NCI-H1694 (cell line): ENCODE data around the gene STYXL1.

Experiments
- DNase-seq: peaks from one replicate; lab custom pipeline; 2025; lab: John Stamatoyannopoulos, UW

The STYXL1 gene

DNA sequence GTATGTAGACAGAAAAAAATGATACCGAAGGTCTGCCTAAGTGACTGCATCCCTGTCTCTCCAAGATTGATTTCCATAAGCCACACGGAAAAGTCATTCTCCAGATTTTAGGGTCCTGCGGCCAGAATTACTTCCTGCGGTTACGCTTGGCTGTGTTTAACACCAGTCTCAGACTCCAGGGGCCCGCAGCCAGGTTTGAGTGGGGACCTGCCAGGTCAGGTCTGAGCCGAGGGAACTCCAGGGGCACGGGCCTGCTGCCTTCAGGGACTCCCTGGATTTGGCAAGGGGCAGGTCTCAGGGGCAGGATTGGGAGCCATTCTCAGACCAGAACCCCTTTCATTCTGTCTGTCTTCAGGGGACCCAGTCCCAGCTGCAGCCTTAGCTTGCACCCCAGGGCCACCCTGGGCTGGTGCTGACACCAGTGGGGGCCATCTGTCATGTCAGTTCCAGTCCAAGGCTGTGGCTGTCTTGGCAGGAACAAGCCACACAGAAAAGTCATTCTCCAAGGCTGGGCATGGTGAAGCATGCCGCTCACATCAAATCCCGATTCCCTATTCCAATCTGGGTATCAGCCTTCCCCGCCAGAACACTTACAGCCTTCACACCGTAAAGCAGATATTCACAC is 92.4 kb downstream of the STYXL1 start:
- DNase-seq: no peak

DNA sequence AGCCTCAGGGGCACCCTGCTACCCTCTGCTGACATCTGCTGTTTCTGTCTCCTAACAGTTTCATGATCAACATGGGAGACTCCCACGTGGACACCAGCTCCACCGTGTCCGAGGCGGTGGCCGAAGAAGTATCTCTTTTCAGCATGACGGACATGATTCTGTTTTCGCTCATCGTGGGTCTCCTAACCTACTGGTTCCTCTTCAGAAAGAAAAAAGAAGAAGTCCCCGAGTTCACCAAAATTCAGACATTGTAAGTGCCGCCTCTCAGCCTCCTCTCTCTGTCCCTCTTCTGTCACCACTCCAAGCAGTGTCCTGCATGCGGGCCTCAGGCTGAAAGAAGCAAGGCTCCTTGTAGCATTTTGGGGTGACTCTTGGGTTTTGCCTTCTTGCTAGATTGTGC is 93.9 kb downstream of the STYXL1 start:
- no peak for DNase-seq

DNA sequence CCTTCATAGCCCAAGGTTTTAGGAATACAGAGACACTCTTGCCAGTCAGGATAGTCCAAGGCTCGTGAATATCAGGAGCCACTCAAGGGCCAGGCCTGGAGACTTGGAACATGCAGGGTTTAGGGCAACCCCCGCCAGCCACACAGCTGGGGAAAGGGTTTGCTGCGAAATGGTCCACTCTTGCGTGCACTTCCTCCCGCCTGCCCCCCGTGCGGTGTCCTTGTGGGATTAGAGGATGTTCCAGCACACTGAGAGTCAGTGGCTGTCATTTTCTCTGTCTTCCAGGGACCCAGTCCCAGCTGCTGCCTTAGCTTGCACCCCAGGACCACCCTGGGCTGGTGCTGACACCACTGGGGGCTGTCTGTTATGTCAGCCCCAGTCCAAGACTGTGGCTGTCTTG is 94.4 kb downstream of the STYXL1 start:
- DNase-seq: no peak

DNA sequence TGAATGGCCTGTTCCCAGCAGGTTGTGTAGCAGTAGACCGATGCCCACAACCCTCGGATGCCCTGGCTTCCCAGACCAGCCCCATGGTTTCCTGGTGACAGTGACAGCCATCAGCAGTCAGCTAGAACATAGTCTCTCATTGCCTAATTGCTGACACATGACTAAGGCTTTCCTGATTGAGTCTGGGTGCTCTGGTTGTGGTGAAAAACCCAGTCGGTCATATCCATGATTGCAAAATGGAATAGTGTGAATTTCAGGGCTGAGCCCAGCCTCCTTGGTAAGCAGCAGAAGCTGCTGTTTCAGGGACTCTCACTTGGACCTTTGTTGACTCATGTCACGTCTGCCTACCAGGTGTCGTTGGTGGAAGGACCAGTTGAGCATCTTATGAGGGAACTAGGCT is 96.3 kb downstream of the STYXL1 start:
- DNase-seq: no peak

DNA sequence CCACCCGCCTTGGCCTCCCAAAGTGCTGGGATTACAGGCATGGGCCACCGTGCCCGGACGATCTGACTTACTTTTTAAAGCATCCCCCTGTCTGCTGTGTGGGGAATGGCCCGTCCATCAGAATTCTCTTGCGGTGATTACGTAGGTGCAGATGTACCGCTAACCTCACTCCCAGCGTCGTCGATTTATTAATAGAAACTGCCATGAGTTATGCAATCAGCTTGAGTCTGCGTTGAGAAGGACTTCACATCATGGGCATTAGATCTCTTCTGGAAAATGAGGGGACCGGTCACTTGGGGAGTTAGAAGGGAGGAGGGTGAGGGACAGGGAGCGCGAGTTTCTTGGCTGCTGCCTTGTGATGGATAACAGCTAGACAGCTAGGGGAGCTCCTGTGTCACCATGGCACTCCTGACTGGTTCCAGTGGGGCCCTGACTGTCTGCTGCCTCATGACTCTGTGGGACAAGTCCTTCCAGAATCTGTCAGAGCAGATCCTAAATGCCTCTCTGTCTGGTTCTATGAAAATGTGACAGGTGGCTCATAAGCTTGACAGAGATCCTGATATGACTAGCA is 97.6 kb downstream of the STYXL1 start:
- no peak for DNase-seq

DNA sequence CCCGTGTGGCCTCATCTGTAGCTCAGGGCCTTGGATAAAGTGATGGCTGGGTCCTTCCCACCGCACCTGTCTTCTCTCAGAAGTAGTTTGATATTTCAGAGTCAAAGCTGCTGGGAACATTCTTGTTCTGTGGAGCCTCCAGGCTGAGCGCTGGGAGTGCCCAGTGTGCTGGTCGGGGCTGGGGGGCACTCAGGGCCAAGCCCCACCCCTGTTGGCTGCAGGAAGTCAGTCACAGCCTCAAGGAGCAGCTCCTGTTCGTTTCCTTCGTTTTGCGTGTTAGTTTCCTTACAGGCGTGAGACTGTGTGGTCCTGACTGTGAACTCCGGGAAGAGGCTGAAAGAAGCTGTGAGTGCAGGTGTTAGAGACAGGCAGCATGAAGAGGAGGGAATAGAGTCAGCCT is 99.6 kb downstream of the STYXL1 start:
- no peak for DNase-seq
